HG02798 (cell line): ENCODE data around the gene NPAS3.

ENCODE experiments used
- ATAC-seq: cut with Tn5 transposase; IDR thresholded peaks from one replicate; pipeline ENCODE4 v1.9.1; 2021; ENCODE audit warnings: mild to moderate bottlenecking; ENCODE audit not compliant: unreplicated experiment, poor library complexity

Gene NPAS3

DNA sequence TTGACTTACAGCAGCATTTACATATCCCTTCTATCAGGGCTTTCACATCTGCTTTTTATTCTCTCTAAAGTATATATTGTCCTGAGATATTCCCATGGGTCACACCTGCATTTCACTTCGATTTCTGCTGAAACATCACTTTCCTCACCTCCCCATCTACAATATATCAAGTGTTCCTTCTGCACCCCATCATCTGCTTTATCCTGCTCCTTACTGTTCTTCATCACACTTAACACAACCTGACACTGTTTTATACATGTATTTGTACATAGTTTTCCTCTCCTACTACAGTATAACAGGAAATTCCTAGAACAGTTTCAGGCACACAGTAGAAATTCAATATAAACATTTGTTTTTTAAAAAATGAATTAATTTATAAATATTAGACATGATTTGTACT lies 809.1 kb downstream of the NPAS3 start:
- no peak for ATAC-seq

- no peak for ATAC-seq
Observed at GRCh38 chr14:33754261-33754660, 815.6 kb downstream of the NPAS3 start.

- ATAC-seq: no peak
Observed at GRCh38 chr14:33755358-33755757, 816.7 kb downstream of the NPAS3 start.

DNA sequence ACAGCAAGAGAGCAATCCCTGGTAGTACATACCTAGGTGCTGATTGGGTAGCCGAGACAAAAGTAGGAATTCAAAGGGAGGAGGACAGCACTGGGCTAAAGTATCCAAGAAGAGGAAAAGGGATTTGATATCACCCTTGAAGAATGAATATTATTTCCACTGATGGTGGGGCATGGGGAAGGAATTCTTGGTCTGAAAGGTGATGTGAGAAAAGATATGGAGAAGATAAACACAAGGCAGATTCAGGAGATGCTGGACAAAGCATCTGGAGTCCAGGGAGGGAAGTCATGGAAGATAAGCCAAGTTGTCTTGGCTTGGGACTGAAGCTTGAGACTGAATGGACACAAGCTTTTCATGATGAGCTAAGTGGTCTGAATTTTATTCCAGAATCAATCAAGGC lies 818.2 kb downstream of the NPAS3 start:
- no peak for ATAC-seq

GRCh38 chr14:33758547-33758946 lies 819.9 kb downstream of the NPAS3 start:
- no peak for ATAC-seq

- ATAC-seq: no peak
Observed at GRCh38 chr14:33762161-33762851, 823.6 kb downstream of the NPAS3 start.

DNA sequence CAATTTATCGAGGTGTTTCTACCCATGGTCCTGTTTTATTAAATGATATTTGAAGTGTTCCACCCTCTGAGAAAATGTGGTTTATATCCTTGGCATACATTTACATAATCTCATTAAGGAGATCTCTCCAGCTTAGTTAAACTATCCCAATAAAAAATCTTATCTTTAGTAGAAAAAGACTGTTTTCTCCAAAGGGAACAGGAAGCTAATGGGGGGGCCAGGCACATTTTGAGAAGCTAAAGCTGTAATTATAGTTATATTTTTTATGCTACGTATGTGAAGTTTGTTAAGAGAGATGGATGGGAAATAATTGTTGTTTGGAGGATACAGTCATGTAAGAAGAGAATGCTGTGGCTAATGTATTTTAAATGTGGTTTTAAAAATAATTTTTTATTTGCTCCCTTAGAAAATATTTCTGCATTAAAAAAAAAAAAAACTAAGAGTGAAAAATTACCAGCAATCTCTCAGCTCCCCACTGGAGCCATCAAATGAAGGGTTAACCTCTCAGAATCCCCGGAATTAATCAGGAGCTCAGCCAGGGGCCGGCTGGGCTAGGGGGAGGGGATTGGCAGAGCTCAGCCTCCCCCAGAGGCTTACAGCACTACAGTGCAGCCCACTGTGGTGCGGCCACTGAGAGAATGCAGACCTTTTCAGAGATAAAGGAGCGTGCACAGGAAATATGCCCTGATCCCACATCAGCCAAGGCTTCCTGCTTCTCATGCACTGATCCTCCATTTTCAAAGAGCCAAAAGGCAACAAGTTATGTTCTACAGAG lies 826.4 kb downstream of the NPAS3 start:
- ATAC-seq: no peak

- no peak for ATAC-seq
Observed at GRCh38 chr14:33767586-33768457, 829.1 kb downstream of the NPAS3 start.

DNA sequence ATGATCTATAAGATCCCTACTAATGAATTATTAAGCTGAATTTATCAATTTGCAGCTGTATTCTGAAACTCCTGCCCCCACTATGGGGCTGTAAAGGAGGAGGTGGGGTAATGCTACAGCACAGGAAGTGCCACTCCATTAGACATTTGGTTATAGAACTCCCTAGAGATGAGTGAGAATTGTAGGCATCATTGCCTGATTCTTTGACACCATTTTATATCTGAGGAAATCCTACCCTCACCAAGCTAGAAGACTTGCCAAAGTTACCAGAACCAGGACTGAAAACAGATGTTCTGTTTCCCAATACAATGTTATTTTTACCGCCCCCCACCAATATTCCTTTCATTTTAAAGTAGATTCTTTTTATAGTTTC lies 829.8 kb downstream of the NPAS3 start:
- no peak for ATAC-seq

- ATAC-seq: no peak
Observed at GRCh38 chr14:33773205-33774030, 834.7 kb downstream of the NPAS3 start.

DNA sequence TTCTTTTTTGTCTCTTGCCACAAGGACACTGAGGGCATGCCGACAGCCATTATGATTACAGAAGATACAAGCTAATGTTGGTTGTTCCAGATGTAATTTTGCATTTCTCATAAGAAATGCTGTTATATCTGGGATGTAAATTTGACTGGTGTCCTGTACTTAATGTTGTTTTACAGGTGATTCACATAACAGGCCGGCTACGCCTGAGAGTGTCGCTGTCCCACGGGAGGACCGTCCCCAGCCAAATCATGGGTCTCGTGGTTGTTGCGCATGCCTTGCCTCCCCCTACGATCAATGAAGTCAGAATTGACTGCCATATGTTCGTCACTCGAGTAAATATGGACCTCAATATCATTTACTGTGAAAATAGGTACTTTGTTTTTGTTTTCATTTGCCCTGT lies 835.5 kb downstream of the NPAS3 start:
- ATAC-seq: no peak

DNA sequence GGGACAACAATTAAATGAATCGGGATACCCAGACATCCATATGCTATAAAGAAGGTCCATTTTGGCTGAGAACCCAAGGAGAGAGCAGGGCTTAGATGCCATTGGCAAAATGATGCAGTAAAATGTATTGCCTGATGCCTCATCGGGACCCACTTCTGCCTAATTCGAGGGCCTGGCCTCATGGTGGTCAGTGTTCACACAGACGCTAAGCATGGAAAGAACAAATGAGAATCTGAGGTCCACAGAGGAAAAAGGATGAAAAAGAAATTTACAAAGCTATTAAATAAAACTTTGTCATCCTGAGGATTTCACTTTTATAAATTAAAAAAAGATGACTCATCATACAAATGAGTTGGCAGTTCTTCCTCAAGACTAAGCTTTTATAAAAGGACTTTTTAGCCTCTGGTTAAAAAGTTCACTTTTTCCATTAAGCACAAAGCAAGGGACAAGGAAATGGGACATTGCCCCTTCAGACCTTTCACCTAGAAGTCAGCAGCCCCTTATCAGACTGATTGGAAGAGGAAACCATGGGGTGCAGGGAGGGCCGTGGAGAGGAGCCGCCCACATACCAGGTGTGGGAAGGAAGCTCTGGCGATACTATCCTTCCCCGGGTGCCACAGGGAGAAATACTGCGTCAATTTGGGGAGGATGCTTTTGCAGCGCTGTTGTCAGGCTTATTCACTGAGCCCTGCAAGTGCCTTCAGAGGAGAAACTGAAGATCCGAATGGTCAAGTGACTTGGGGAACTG lies 836.2 kb downstream of the NPAS3 start:
- ATAC-seq: no peak

GRCh38 chr14:33776871-33777270 lies 838.2 kb downstream of the NPAS3 start:
- ATAC-seq: no peak

DNA sequence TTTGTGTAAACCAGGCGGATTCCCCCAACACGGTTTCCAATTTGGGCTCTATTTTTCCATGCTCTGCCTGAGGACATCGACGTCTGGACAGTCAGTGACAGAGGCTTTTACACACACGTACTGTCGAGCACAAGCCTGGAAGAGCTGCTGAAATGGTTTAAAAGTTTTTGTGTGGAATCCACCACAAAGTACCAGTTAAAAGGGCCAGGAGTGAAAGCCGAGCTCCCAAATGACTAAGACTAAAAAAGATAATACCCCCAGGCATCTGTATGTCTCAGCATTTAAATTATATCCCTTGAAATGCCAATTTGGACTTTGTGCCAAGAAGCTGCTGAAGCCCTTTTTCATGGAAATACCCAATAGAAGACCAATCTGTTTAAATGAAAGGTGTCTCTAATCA lies 839.0 kb downstream of the NPAS3 start:
- no peak for ATAC-seq

DNA sequence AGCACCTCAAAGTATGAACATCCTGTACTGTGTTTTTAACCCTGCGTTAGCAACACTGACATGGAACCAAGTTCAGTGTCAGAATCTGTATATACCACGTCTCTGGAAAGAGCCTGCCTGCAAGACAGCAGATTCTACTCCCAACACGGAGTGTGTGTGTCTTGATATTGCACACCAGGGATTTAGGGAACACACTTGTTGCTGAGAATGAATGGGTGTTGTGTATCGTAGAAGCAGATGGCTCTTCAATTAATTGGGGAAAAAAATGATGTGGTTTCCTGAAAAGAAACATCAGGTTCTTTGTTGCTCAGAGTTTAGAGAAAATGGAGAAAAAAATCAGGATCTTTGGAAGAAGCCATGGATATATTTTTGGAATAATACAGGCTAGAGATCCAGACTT lies 841.4 kb downstream of the NPAS3 start:
- ATAC-seq: no peak

DNA sequence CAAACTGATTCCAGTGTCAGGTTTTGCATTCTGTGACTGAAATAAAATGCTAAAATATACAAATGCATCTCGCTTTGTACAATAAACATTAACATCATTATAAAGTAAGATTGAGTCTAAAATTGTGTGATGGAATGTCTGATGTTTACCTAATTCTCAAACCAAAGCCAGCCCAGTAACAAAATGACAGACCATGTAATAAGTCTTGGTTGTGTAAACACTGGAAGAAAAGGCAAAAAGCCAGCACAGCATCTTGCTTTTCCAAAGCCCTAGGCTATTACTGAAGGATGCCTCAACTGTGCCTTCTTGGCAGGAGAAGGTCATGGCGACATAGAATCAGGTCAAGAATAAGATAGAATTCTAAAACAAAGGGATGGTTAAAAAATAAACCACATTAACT lies 842.6 kb downstream of the NPAS3 start:
- ATAC-seq: no peak

DNA sequence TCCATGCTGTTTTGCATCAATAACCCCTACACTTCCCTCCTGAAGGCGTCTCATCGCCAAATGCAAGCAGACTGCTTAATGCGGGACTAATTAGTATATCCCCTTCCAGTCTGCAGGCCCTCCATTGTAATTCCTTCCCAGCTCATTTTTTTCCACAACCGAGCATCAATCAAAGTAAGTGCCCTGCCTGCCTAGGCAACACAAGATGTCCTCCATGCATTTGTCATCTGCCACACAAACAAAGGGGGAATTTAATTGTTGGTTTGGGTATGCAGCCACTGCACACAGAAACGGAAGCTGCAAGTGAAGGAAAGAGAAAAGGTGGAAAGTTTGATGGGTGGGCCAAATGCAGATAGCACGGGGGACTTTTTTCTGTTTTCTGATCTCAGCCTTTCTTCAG lies 844.2 kb downstream of the NPAS3 start:
- ATAC-seq: no peak

- ATAC-seq: no peak
Observed at GRCh38 chr14:33786091-33786825, 847.6 kb downstream of the NPAS3 start.

DNA sequence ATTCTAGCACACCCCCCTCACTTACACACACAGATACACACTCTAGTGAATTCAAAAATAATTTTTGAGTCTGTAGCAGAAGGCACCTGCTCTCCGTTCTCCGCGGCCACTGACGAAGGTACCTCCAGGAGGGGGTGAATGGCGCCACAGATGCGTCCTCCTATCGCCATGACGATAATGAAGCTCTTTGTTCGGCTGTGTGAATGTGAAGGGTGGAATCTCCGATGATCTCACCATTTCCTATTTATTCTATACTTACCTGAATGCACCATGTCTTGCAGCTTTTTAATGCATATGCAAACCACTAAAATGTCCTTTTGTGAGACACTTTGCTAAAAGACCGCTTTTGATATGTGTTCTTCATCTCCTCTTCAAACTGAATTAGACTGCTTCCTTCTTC lies 849.5 kb downstream of the NPAS3 start:
- ATAC-seq: no peak
